Body of pancreas (tissue), 4 donors: ENCODE data around the gene SLC38A9. TPM values are rescaled to one million over a fixed set of nuclear protein-coding genes. Genes with fewer than 3 reads are reported as not detected.
"Not testable (repeated sequence)": the region's sequence is repeated elsewhere in the genome, so short reads cannot be mapped to it uniquely, and the experiment has no call there.

Experiments
- ATAC-seq: fragments of 150-250 bp; one replicate; pipeline ENCODE4 v1.9.1; 2016
- DNase-seq, 4 donors: peaks; one replicate each; pipeline ENCODE4 v3.0.0-alpha.2; 2019
- H3K27ac ChIP-seq, 4 donors: fragments of 200-600 bp; sonication (generic); 1 replicate in 3 of 4; 2 replicates in 1 of 4; pipeline versions ENCODE4 v1.5.1 to v1.6.1; 2016 to 2019; ENCODE audit warnings: mild to moderate bottlenecking in 1 of 4, mixed read lengths in 1 of 4, moderate library complexity in 1 of 4
- H3K27me3 ChIP-seq, 2 donors: fragments of 200-600 bp; sonication (generic); one replicate each; pipeline ENCODE4 v1.6.0; 2016; ENCODE audit warnings: mild to moderate bottlenecking in 1 of 2
- H3K36me3 ChIP-seq, 2 donors: fragments of 200-600 bp; sonication (generic); replicated peaks in 1 of 2; 2 replicates each; pipeline ENCODE4 v1.5.1; 2016; ENCODE audit warnings: low read depth in 2 of 2; ENCODE audit not compliant: insufficient read depth in 1 of 2
- H3K4me1 ChIP-seq: fragments of 200-600 bp; sonication (generic); one replicate; pipeline ENCODE4 v1.6.0; 2016
- H3K4me3 ChIP-seq, 2 donors: fragments of 200-600 bp; sonication (generic); 1 replicate in 1 of 2; 2 replicates in 1 of 2; pipeline ENCODE4 v1.5.1; 2016 to 2019
- H3K9me3 ChIP-seq, 3 donors: fragments of 200-600 bp; sonication (generic); 1 replicate in 2 of 3; 2 replicates in 1 of 3; pipeline ENCODE4 v1.5.1; 2016
- CTCF ChIP-seq, 7 experiments: fragments of 450-650 bp in 4 of 7; fragments of 200-600 bp in 3 of 7; sonication (generic) in 3 of 7; IDR thresholded peaks; one replicate each; pipeline ENCODE4 v1.5.1; 2016 to 2019; ENCODE audit warnings: antibody characterized with exemption in 7 of 7
- POLR2A ChIP-seq, 3 donors: fragments of 450-650 bp; IDR thresholded peaks; one replicate each; pipeline ENCODE4 v1.6.1; 2016; ENCODE audit warnings: antibody characterized with exemption in 3 of 3, mild to moderate bottlenecking in 2 of 3
- WGBS, 2 donors: methylation state at CpG; one replicate each; pipeline ENCODE4 v1.1.5; 2017; 5-methylcytosine and 5-hydroxymethylcytosine counted together
- intact Hi-C: fragments of 100-400 bp; cut with DNase I; formaldehyde crosslinking; loops from one replicate; pipeline ENCODE4 v1.15.1; 2023
- total RNA-seq, 2 donors: library from RNA; depleted of rRNA; stranded (reverse); fragments of >200 nt; gene quantifications; one replicate each; pipeline ENCODE4 v1.1.0, GENCODE V29; 2016

SLC38A9 gene
- total RNA-seq, 2 donors from 2014 or later, result 33.5 to 43.8 TPM

GRCh38 chr5:55734658-55735057 is 22.5 kb upstream of the SLC38A9 start:
- Histone ChIP-seq H3K27ac (no peak overlapping the region), H3K4me1 (peaks cover 20% of the 10 kb centered on the region), H3K9me3 (no peaks in the 10 kb centered on the region), H3K4me3 (no peak overlapping the region), H3K36me3 (no peaks in the 10 kb centered on the region), H3K27me3 (no peaks in the 10 kb centered on the region)
- 100% methylated on average over 1 of the region's 1 CpG for WGBS, 2 donors
- ATAC-seq (no peak), DNase-seq (no peak)
- TF ChIP-seq CTCF (IDR thresholded peaks at IDR 0.05) (no peak), POLR2A (IDR thresholded peaks at IDR 0.05) (no peak)
- intact Hi-C loops, result no loop called here

GRCh38 chr5:55732585-55732984 is 20.5 kb upstream of the SLC38A9 start:
- no peaks in the 10 kb centered on the region for H3K36me3 ChIP-seq
- TF ChIP-seq CTCF (IDR thresholded peaks at IDR 0.05), result no peak
- TF ChIP-seq POLR2A (IDR thresholded peaks at IDR 0.05), result no peak
- intact Hi-C loops, result no loop called here
- DNase-seq (peak in 2 of 4 donors; percentile 20 to 33), ATAC-seq (peak; percentile 95)
- peak overlapping the region; percentile 76 to 80 (median 78) for H3K27ac ChIP-seq
- H3K4me1 ChIP-seq, result peaks cover 20% of the 10 kb centered on the region
- no peak overlapping the region for H3K4me3 ChIP-seq
- no peaks in the 10 kb centered on the region for H3K9me3 ChIP-seq
- no peaks in the 10 kb centered on the region for H3K27me3 ChIP-seq

GRCh38 chr5:55731848-55732247 is 19.7 kb upstream of the SLC38A9 start:
- intact Hi-C loops, result no loop called here
- 12 to 24% methylated on average over 3 of the region's 3 CpGs for WGBS, 2 donors
- Histone ChIP-seq H3K36me3 (no peaks in the 10 kb centered on the region), H3K27me3 (no peaks in the 10 kb centered on the region), H3K27ac (peak overlapping the region; percentile 76 to 80 (median 78)), H3K4me1 (peaks cover 20% of the 10 kb centered on the region), H3K4me3 (no peak overlapping the region), H3K9me3 (no peaks in the 10 kb centered on the region)
- DNase-seq, result peak in 1 of 4 donors; percentile 36
- TF ChIP-seq CTCF (IDR thresholded peaks at IDR 0.05), result no peak
- ATAC-seq, result peak; percentile 56

- H3K36me3 ChIP-seq, result no peaks in the 10 kb centered on the region
- TF ChIP-seq POLR2A (IDR thresholded peaks at IDR 0.05) (no peak), CTCF (IDR thresholded peaks at IDR 0.05) (no peak)
- DNase-seq (no peak), ATAC-seq (no peak)
- intact Hi-C loops, result no loop called here
- no peaks in the 10 kb centered on the region for H3K9me3 ChIP-seq
- no peak overlapping the region for H3K27ac ChIP-seq
- H3K4me3 ChIP-seq, result no peak overlapping the region
- H3K27me3 ChIP-seq, result no peaks in the 10 kb centered on the region
- 83 to 85% methylated on average over 4 of the region's 4 CpGs for WGBS, 2 donors
- H3K4me1 ChIP-seq, result no peaks in the 10 kb centered on the region
Observed at GRCh38 chr5:55724281-55724680, 12.2 kb upstream of the SLC38A9 start.

- no peak overlapping the region for H3K27ac ChIP-seq
- intact Hi-C loops, result no loop called here
- H3K27me3 ChIP-seq, result no peaks in the 10 kb centered on the region
- H3K36me3 ChIP-seq, result no peaks in the 10 kb centered on the region
- no peak overlapping the region for H3K4me3 ChIP-seq
- no peak for TF ChIP-seq CTCF (IDR thresholded peaks at IDR 0.05)
- ATAC-seq (no peak), DNase-seq (no peak)
- no peaks in the 10 kb centered on the region for H3K4me1 ChIP-seq
- H3K9me3 ChIP-seq, result no peaks in the 10 kb centered on the region
- 87 to 88% methylated on average over 3 of the region's 3 CpGs for WGBS, 2 donors
Observed at GRCh38 chr5:55720188-55720703, 8.1 kb upstream of the SLC38A9 start.

GRCh38 chr5:55719026-55719425 is 6.9 kb upstream of the SLC38A9 start:
- H3K4me1 ChIP-seq, H3K4me3 ChIP-seq, intact Hi-C loops, H3K27me3 ChIP-seq, DNase-seq, ATAC-seq, H3K27ac ChIP-seq, H3K9me3 ChIP-seq, H3K36me3 ChIP-seq: not testable (repeated sequence)
- WGBS, 2 donors, result 89 to 95% methylated on average over 1 to 2 of the region's 2 CpGs
